Sigmoid colon (tissue), 4 donors: ENCODE data around the gene PRUNE2.

ENCODE experiments used
- EP300 ChIP-seq, 4 donors: sonication (generic); formaldehyde crosslinking; IDR thresholded peaks; one replicate each; pipeline ENCODE4 v1.6.1; 2017; ENCODE audit warnings: antibody characterized with exemption in 4 of 4
- POLR2A ChIP-seq, 2 donors: fragments of 450-650 bp; IDR thresholded peaks; one replicate each; pipeline ENCODE4 v1.6.1; 2016; ENCODE audit warnings: antibody characterized with exemption in 2 of 2, mild to moderate bottlenecking in 2 of 2, moderate library complexity in 2 of 2
- POLR2AphosphoS5 ChIP-seq, 4 donors: sonication (generic); formaldehyde crosslinking; IDR thresholded peaks; one replicate each; pipeline ENCODE4 v1.6.1; 2017; ENCODE audit warnings: antibody characterized with exemption in 4 of 4
- TF ChIP-seq, protein P1 (sequence below), 4 experiments: fragments of 450-650 bp in 3 of 4; fragments of 200-600 bp in 1 of 4; IDR thresholded peaks; one replicate each; pipeline ENCODE4 v1.5.1; 2016 to 2019; ENCODE audit warnings: antibody characterized with exemption in 4 of 4, mild to moderate bottlenecking in 3 of 4, moderate library complexity in 2 of 4

DNA sequence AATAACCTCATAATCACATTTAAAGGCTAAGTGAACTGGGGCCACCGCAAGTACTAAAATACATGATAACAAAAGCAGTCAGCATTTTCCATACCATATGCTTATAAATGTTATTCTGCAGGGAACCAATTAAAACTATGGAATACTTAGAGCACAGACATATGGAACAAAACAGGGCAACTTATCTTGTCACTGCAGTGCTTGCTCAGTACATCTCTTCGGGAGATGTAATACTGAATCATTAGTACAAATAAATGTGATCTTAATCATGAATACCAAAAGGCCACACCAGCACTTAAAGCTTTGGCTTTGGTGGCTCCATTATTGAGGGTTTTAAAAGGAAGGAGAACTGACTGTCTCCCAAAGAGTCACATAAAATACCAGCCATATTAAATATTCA is 32.1 kb downstream of the PRUNE2 start:
- TF ChIP-seq, protein P1, sequence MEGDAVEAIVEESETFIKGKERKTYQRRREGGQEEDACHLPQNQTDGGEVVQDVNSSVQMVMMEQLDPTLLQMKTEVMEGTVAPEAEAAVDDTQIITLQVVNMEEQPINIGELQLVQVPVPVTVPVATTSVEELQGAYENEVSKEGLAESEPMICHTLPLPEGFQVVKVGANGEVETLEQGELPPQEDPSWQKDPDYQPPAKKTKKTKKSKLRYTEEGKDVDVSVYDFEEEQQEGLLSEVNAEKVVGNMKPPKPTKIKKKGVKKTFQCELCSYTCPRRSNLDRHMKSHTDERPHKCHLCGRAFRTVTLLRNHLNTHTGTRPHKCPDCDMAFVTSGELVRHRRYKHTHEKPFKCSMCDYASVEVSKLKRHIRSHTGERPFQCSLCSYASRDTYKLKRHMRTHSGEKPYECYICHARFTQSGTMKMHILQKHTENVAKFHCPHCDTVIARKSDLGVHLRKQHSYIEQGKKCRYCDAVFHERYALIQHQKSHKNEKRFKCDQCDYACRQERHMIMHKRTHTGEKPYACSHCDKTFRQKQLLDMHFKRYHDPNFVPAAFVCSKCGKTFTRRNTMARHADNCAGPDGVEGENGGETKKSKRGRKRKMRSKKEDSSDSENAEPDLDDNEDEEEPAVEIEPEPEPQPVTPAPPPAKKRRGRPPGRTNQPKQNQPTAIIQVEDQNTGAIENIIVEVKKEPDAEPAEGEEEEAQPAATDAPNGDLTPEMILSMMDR (IDR thresholded peaks at IDR 0.05), result no peak
- TF ChIP-seq POLR2AphosphoS5 (IDR thresholded peaks at IDR 0.05) (no peak), POLR2A (IDR thresholded peaks at IDR 0.05) (no peak), EP300 (IDR thresholded peaks at IDR 0.05) (no peak)
